HS-5 (cell line): ENCODE results near the gene APBB1.

Experiments
- DNase-seq: peaks from one replicate; pipeline ENCODE4 v3.0.0-alpha.2; 2012; ENCODE audit warnings: low read depth

Gene APBB1

GRCh38 chr11:6391537-6392134, 27.3 kb downstream of the APBB1 start:
- no peak for DNase-seq

- DNase-seq = no peak
These were observed 28.0 kb downstream of the APBB1 start for GRCh38 chr11:6390718-6391469.

GRCh38 chr11:6389905-6390717, 28.8 kb downstream of the APBB1 start, which contains the start of gene SMPD1:
Gene SMPD1 (plus strand): TSS chr11:6390474. CDS start chr11:6390599, 125 bp downstream.
- peak; percentile 49 for DNase-seq

- DNase-seq = no peak
These were observed 30.1 kb downstream of the APBB1 start for GRCh38 chr11:6388748-6389147.

GRCh38 chr11:6387811-6388599, 30.9 kb downstream of the APBB1 start:
- DNase-seq = no peak

GRCh38 chr11:6385046-6385777, 33.7 kb downstream of the APBB1 start:
- no peak for DNase-seq

- DNase-seq = no peak
These were observed 40.3 kb downstream of the APBB1 start for GRCh38 chr11:6378640-6378989.

GRCh38 chr11:6377902-6378639, 40.8 kb downstream of the APBB1 start:
- DNase-seq = no peak

- no peak for DNase-seq
These were observed 47.1 kb downstream of the APBB1 start for GRCh38 chr11:6371825-6372224.

GRCh38 chr11:6365659-6366058, 53.2 kb downstream of the APBB1 start:
- DNase-seq = no peak

- DNase-seq = peak; percentile 36
These were observed 55.8 kb downstream of the APBB1 start for GRCh38 chr11:6362873-6363678.

GRCh38 chr11:6362185-6362872, 56.6 kb downstream of the APBB1 start:
- DNase-seq = no peak

- DNase-seq = no peak
These were observed 58.7 kb downstream of the APBB1 start for GRCh38 chr11:6360183-6360582.

- peak; percentile 46 for DNase-seq
These were observed 61.7 kb downstream of the APBB1 start for GRCh38 chr11:6357222-6357621.

- DNase-seq = no peak
These were observed 62.3 kb downstream of the APBB1 start for GRCh38 chr11:6356503-6357055.

- no peak for DNase-seq
These were observed 64.0 kb downstream of the APBB1 start for GRCh38 chr11:6354651-6355485.

GRCh38 chr11:6353367-6353987, 65.4 kb downstream of the APBB1 start:
- DNase-seq = peak; percentile 30
